ENCODE measurements around the gene CLEC2D.

CLEC2D gene

DNA sequence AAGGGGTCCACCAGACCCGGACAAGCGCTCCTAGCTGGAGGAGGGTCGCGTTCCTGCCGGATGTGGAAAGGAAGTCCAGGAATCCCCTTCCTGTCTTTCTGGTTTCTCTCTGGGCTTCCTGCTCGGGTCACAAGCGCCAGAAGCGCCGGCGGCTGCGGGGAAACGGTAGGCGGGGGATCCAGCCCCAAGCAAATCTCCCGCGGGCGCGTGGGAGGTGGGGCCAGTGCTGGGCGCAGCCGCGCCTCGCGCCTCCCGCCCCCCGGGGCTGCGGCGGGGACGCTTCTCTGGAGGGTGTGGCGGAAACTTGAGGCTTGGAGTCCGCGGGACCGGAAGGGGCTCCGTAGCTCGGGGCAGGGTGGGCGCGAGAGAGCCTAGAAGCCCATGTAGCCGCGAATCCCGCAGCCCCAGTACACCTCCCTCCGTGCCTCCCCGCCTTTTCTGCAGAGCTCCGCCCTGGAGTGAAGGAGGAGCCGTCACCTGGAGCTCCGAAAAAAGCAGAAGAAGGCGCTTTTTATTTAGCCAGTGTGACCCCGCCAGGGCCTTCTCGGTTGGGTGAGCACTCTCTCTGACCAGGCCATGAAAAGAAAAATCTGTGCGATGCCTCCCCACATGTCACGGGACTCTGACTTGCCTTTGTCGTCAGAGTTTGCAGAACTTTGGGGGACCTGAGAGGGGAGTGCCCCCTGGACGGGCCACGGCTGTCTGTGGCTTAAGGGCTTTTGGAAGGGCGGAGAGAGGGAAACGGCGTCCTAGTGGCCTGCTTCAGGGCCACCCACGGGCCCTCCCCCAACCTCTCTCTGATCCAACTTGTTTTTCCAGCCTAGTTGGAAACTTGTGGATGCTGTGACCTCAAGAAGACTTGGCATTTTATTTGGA is 21.4 kb upstream of the CLEC2D start:
- Histone ChIP-seq H3K9ac (peak overlapping the region; percentile 56), H3K4me1 (no peaks in the 10 kb centered on the region), H3K4me3 (ENCODE audit: low read depth, low read length) (peak overlapping the region; percentile 78), H3K4me2 (ENCODE audit: low read length) (peak overlapping the region; percentile 84), H3K36me3 (ENCODE audit: control insufficient read depth, insufficient read depth, low read length) (no peaks in the 10 kb centered on the region), H3K79me2 (no peaks in the 10 kb centered on the region), H2AFZ (peak overlapping the region; percentile 96), H3K27ac (peak overlapping the region; percentile 79), H3K27me3 (ENCODE audit: control insufficient read depth, insufficient read depth, low read length) (no peaks in the 10 kb centered on the region), H3K9me3 (ENCODE audit: control insufficient read depth, low read length) (no peaks in the 10 kb centered on the region)
- TF ChIP-seq, protein P1, sequence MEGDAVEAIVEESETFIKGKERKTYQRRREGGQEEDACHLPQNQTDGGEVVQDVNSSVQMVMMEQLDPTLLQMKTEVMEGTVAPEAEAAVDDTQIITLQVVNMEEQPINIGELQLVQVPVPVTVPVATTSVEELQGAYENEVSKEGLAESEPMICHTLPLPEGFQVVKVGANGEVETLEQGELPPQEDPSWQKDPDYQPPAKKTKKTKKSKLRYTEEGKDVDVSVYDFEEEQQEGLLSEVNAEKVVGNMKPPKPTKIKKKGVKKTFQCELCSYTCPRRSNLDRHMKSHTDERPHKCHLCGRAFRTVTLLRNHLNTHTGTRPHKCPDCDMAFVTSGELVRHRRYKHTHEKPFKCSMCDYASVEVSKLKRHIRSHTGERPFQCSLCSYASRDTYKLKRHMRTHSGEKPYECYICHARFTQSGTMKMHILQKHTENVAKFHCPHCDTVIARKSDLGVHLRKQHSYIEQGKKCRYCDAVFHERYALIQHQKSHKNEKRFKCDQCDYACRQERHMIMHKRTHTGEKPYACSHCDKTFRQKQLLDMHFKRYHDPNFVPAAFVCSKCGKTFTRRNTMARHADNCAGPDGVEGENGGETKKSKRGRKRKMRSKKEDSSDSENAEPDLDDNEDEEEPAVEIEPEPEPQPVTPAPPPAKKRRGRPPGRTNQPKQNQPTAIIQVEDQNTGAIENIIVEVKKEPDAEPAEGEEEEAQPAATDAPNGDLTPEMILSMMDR (IDR thresholded peaks at IDR 0.05): no peak

DNA sequence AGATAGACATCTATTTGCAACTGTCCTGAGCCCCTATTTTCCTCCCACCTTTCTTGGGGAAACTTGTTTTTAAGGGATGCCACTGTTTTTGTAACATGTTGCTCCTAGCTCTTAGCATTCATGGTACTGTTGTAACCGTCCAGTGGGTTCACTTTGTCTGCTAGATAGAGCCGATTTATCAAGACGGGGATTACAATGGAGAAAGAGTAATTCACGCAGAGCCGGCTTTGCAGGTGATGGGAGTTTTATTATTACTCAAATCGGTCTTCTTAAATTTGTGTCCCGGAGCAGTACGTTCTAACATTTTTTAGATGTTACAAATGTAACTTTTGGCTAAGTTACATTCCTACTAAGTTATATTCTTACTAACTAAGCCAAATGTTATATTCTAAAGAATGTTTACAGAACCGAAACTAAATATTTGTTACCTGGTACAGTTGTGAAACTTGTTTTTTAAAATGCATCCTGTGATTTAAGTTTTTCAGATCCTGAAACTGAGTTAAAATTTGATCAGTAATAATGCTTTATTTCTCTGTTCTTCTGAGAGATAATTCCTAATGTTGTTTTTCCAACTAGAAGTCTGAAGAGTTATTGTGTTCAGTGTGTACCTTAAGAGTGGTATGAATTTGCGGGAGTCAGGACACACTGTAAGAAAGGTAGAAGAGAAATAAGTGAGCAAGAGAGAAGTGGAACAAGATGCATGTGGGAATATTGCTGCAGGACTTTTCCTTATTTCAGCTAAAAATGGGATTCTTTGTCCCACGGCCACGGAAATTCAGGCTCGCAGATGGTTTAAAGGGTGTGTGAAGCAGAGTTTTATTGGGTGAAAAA is 20.6 kb upstream of the CLEC2D start:
- H3K9ac ChIP-seq: no peak overlapping the region
- no peaks in the 10 kb centered on the region for H3K27me3 ChIP-seq (ENCODE audit: control insufficient read depth, insufficient read depth, low read length)
- H2AFZ ChIP-seq: peak overlapping the region; percentile 96
- H3K36me3 ChIP-seq (ENCODE audit: control insufficient read depth, insufficient read depth, low read length): no peaks in the 10 kb centered on the region
- no peaks in the 10 kb centered on the region for H3K79me2 ChIP-seq
- peak overlapping the region; percentile 78 for H3K4me3 ChIP-seq (ENCODE audit: low read depth, low read length)
- no peaks in the 10 kb centered on the region for H3K4me1 ChIP-seq
- H3K27ac ChIP-seq: peak overlapping the region; percentile 79
- H3K9me3 ChIP-seq (ENCODE audit: control insufficient read depth, low read length): no peaks in the 10 kb centered on the region
- TF ChIP-seq, protein P1 (IDR thresholded peaks at IDR 0.05): no peak
- H3K4me2 ChIP-seq (ENCODE audit: low read length): peak overlapping the region; percentile 84

DNA sequence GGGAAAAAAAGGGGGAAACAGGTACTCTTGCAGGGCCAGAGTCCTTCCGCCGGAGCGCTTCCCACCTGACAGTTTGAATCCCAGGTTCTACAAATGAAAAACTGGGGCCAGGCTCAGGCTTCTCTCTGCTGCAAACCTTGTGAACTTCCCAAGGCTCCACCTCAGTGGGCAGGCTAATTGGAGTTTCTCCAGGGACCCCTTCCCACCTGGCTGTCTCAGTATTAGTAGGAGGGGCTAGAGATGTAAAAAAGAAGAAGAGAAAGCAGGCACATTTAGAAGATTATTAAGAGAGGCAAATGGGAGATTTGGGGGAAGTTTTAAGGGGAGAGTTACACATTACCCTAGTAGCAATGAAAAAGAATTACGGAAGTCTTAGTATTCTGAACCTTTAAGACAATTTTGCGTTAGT is 20.0 kb upstream of the CLEC2D start:
- Histone ChIP-seq H3K36me3 (ENCODE audit: control insufficient read depth, insufficient read depth, low read length) (no peaks in the 10 kb centered on the region), H3K4me3 (ENCODE audit: low read depth, low read length) (peak overlapping the region; percentile 78), H3K27ac (peak overlapping the region; percentile 79), H3K4me2 (ENCODE audit: low read length) (peak overlapping the region; percentile 84), H3K9ac (no peak overlapping the region), H2AFZ (peak overlapping the region; percentile 96), H3K27me3 (ENCODE audit: control insufficient read depth, insufficient read depth, low read length) (no peaks in the 10 kb centered on the region), H3K79me2 (no peaks in the 10 kb centered on the region), H3K9me3 (ENCODE audit: control insufficient read depth, low read length) (no peaks in the 10 kb centered on the region), H3K4me1 (no peaks in the 10 kb centered on the region)
- TF ChIP-seq, protein P1 (IDR thresholded peaks at IDR 0.05): no peak

DNA sequence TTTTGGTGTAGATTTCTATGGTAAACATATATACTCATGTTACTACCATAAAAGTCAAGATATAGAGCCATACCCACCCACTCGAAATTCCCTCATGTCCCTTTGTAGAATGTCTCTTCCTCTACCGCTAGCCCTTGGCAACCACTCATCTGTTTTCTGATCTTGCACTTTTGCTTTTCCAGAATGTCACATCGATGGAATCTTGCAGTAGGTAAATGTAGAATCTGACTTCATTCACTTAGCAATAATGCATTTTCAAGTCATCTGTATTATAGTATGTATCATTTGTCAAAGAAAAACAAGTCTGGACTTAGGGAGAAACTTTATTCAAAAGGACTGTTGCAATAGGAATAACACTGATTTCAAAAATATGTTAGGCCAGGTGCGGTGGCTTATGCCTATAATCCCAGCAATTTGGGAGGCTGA is 19.3 kb upstream of the CLEC2D start:
- Histone ChIP-seq H3K27me3 (ENCODE audit: control insufficient read depth, insufficient read depth, low read length) (no peaks in the 10 kb centered on the region), H2AFZ (no peak overlapping the region), H3K36me3 (ENCODE audit: control insufficient read depth, insufficient read depth, low read length) (no peaks in the 10 kb centered on the region), H3K9ac (no peak overlapping the region), H3K79me2 (no peaks in the 10 kb centered on the region), H3K4me1 (no peaks in the 10 kb centered on the region), H3K4me3 (ENCODE audit: low read depth, low read length) (no peak overlapping the region), H3K27ac (no peak overlapping the region), H3K4me2 (ENCODE audit: low read length) (peak overlapping the region; percentile 17), H3K9me3 (ENCODE audit: control insufficient read depth, low read length) (no peaks in the 10 kb centered on the region)
- TF ChIP-seq, protein P1 (IDR thresholded peaks at IDR 0.05): no peak

Data from parathyroid adenoma (tissue), 2 donors.